Measurements from ENCODE around the gene PCSK9. TPM values are rescaled to one million over a fixed set of nuclear protein-coding genes. Genes with fewer than 3 reads are reported as not detected.
A peak's percentile ranks its signal among the peaks of the same experiment; 100 is the strongest.

Gene PCSK9
- total RNA-seq, 2 experiments from 2014 or later, result 0.07 TPM; not detected in 1

DNA sequence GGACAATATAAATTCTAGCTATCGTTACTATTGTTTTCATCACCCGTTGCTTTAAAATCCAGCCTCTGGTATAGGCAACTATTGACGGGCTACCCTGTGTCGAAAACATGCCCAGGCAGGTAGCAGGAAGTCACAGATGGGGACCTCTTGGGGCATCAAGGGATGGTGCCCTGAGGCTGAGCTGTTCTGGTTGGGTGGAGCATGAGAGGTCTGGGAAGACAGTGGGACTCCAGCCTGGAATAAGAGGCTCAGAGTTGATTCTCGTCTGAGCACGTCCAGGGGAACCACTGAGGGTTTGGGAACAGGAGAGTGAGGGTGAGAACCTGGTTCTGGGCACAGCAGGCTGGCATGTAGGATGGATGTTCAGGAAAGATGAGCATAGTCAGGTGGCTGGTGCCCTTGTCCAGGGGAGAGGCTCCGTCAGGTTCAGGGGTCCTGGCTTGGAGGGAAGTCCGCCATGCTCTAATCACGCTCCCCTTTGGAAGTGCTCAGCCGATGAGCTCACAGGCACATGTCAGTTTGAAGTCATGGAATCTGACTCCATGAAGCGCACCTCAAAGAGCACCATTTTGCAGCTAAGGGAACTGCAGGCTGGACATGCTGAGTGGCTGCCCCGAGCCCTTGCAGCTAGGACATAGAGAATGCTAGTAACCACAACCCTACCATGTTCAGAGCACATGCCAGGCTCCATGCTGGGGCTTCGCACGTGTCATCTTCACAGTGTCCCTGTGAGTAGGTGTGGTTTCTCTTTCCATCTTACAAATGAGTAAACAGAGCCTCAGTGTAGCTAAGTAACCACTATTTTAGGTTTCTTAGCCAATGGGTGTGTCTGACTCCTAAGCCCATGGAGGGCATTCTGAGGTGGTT lies 21.0 kb downstream of the PCSK9 start:
- peaks cover 10% of the 10 kb centered on the region for H3K4me1 Mint-ChIP-seq
- no peaks in the 10 kb centered on the region for H3K9me3 Mint-ChIP-seq (ENCODE audit: low read depth)
- DNase-seq (no peak), ATAC-seq (peak; percentile 63)
- H3K4me3 Mint-ChIP-seq, result no peak overlapping the region
- no peak overlapping the region for H3K27ac Mint-ChIP-seq
- CTCF ChIA-PET, result interaction anchor here (0.9 to 1.2 kb wide), 5 partner anchors 9 to 280 kb away, joined by 3 to 4 read pairs (median 3); no protein-coding TSS in a partner anchor
- H3K36me3 Mint-ChIP-seq, result no peaks in the 10 kb centered on the region
- H3K27me3 Mint-ChIP-seq, result no peaks in the 10 kb centered on the region

DNA sequence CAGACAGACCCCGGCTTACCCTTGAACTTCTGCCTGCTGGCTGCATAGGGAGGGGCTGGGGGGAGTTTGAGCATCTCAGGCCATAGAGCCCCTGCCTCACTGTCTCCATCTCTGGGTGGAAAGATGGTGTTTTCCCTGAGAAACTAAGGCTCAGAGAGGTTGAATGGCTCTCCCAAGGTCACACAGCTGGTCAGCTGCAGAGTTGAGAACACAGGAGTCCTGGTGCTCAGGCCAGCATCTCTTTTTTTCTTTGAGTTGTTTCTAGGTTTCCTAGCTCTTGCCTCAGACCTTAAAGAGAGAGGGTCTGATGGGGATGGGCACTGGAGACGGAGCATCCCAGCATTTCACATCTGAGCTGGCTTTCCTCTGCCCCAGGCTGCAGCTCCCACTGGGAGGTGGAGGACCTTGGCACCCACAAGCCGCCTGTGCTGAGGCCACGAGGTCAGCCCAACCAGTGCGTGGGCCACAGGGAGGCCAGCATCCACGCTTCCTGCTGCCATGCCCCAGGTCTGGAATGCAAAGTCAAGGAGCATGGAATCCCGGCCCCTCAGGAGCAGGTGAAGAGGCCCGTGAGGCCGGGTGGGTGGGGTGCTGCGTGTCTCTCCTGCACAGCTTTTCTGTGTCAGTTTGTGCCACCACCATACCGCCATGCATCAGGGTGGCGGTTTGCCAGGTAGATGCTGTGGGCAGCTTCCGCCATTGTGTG lies 21.8 kb downstream of the PCSK9 start:
- CTCF ChIA-PET, result interaction anchor here (1.1 to 1.2 kb wide), 3 partner anchors 8 to 280 kb away, joined by 3 to 4 read pairs (median 3); no protein-coding TSS in a partner anchor
- no peak overlapping the region for H3K27ac Mint-ChIP-seq

DNA sequence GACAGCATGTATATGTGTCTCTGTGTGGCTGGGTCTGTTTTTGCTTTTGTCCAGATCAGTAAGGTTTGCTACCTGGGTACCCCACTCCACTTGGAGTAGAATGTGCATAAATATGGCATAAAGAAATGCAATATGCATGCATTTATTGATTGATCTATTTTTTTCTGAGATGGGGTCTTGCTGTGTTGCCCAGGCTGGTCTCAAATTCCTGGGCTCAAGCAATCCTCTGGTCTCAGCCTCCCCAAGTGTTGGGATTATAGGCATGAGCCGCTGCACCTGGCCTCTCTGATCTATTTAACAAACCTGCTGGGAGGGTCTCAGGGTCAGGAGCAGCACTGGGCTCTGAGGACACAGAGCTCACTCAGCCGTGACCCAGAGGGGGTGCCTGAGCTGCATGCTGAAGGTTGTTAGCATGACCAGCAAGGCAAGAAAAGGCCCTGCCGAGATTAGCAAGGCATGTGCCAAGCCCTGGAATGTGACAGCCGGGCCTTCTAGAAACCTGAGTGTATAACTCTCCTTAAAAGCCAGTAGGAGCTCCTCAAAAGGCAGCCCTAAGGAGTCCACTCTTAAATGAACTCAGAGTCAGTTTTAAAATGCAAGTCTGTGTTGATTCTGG lies 22.5 kb downstream of the PCSK9 start:
- Mint-ChIP-seq H3K36me3 (peaks cover 8% of the 10 kb centered on the region), H3K27me3 (no peaks in the 10 kb centered on the region), H3K4me3 (no peak overlapping the region), H3K9me3 (ENCODE audit: low read depth) (no peaks in the 10 kb centered on the region), H3K27ac (no peak overlapping the region), H3K4me1 (peaks cover 10% of the 10 kb centered on the region)
- no peak for DNase-seq
- ATAC-seq, result no peak
- CTCF ChIA-PET, result no interaction called here

More for the DNA sequence above, 21.8 kb downstream of the PCSK9 start:
- DNase-seq (no peak), ATAC-seq (no peak)
- Mint-ChIP-seq H3K4me3 (no peak overlapping the region), H3K27me3 (no peaks in the 10 kb centered on the region), H3K36me3 (peaks cover 3% of the 10 kb centered on the region), H3K4me1 (peaks cover 10% of the 10 kb centered on the region), H3K9me3 (ENCODE audit: low read depth) (no peaks in the 10 kb centered on the region)

DNA sequence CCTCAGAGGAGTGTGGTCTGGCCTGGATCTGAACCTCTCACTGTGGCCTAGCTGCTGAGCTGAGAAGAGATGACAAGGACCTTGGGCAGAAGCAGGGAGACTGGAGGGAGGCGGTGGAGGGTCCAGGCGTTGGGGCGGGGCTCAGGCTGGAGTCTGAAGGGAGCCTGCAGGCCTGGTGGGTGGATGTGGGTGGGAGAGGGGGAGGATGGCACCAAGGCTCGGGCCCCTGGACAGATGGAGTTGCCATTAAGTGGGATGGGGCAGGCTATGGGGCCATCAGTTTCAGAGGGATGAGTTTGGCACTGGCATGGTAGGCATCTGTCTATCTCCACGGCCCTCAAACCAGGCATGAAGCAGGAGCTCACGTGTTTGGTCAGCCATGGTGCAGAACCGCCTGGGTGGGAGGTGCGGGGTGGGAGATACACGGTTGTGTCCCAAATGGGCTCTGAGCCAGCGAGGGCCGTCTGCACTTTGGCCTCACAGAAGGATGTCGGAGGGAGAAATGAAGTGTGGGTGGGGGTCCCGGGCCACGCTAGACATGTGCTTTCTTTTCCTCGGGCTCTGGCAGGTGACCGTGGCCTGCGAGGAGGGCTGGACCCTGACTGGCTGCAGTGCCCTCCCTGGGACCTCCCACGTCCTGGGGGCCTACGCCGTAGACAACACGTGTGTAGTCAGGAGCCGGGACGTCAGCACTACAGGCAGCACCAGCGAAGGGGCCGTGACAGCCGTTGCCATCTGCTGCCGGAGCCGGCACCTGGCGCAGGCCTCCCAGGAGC lies 23.6 kb downstream of the PCSK9 start:
- CTCF ChIA-PET, result no interaction called here
- Mint-ChIP-seq H3K4me3 (no peak overlapping the region), H3K4me1 (peaks cover 10% of the 10 kb centered on the region), H3K36me3 (peaks cover 13% of the 10 kb centered on the region), H3K27ac (no peak overlapping the region), H3K27me3 (no peaks in the 10 kb centered on the region), H3K9me3 (ENCODE audit: low read depth) (no peaks in the 10 kb centered on the region)
- ATAC-seq (no peak), DNase-seq (no peak)

DNA sequence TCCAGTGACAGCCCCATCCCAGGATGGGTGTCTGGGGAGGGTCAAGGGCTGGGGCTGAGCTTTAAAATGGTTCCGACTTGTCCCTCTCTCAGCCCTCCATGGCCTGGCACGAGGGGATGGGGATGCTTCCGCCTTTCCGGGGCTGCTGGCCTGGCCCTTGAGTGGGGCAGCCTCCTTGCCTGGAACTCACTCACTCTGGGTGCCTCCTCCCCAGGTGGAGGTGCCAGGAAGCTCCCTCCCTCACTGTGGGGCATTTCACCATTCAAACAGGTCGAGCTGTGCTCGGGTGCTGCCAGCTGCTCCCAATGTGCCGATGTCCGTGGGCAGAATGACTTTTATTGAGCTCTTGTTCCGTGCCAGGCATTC lies 24.2 kb downstream of the PCSK9 start:
- H3K4me3 Mint-ChIP-seq, result no peak overlapping the region
- DNase-seq, result no peak
- no peak for ATAC-seq
- H3K27ac Mint-ChIP-seq, result no peak overlapping the region
- no peaks in the 10 kb centered on the region for H3K9me3 Mint-ChIP-seq (ENCODE audit: low read depth)
- H3K27me3 Mint-ChIP-seq, result no peaks in the 10 kb centered on the region
- H3K4me1 Mint-ChIP-seq, result peaks cover 10% of the 10 kb centered on the region
- CTCF ChIA-PET, result no interaction called here
- H3K36me3 Mint-ChIP-seq, result peaks cover 14% of the 10 kb centered on the region

DNA sequence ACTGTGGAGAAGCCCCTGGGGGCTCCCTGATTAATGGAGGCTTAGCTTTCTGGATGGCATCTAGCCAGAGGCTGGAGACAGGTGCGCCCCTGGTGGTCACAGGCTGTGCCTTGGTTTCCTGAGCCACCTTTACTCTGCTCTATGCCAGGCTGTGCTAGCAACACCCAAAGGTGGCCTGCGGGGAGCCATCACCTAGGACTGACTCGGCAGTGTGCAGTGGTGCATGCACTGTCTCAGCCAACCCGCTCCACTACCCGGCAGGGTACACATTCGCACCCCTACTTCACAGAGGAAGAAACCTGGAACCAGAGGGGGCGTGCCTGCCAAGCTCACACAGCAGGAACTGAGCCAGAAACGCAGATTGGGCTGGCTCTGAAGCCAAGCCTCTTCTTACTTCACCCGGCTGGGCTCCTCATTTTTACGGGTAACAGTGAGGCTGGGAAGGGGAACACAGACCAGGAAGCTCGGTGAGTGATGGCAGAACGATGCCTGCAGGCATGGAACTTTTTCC lies 24.8 kb downstream of the PCSK9 start:
- peaks cover 10% of the 10 kb centered on the region for H3K4me1 Mint-ChIP-seq
- no peak for DNase-seq
- no peaks in the 10 kb centered on the region for H3K9me3 Mint-ChIP-seq (ENCODE audit: low read depth)
- ATAC-seq, result no peak
- peaks cover 20% of the 10 kb centered on the region for H3K36me3 Mint-ChIP-seq
- no peaks in the 10 kb centered on the region for H3K27me3 Mint-ChIP-seq
- no peak overlapping the region for H3K4me3 Mint-ChIP-seq
- H3K27ac Mint-ChIP-seq, result no peak overlapping the region
- CTCF ChIA-PET, result no interaction called here

DNA sequence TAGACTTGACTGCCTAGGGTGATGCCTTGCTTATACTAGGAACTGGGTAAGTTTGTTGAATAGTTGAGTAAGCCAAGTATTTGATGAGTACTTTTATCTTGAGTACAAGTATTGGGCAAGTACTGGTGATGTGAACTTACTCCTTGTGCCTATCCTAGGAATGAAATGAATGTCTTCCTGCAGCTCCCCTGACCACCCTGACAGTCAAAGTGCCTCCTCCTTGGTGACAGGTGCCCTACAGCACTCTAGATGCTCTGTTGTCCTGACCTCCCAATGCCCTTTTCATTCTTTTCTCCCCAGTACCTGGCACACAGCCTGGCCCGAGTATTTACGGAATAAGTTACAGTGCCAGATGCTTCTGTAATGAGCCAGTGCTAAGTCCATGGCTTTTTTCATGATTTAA lies 25.5 kb downstream of the PCSK9 start:
- peaks cover 10% of the 10 kb centered on the region for H3K4me1 Mint-ChIP-seq
- peaks cover 24% of the 10 kb centered on the region for H3K36me3 Mint-ChIP-seq
- H3K4me3 Mint-ChIP-seq, result no peak overlapping the region
- no peak overlapping the region for H3K27ac Mint-ChIP-seq
- no peaks in the 10 kb centered on the region for H3K9me3 Mint-ChIP-seq (ENCODE audit: low read depth)
- ATAC-seq (no peak), DNase-seq (no peak)
- CTCF ChIA-PET, result no interaction called here
- H3K27me3 Mint-ChIP-seq, result no peaks in the 10 kb centered on the region

DNA sequence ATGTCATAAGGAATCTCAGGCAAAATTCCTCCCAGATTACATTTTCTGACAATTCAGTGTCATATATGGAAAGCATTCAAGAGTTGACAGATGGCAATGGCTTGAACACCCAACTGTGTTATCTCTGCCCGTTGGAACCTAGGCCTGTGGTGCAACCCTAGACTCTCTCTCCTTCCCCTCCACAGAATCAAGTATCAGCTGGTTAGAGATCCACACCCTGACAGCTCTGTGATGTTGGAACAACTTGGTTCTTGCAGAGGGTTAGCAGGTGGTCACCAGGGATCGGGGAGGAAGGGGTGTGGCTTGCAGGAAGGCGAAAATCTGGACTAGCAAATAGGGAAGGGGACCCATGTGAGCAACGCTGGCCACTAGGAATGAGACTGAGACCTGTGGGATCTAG lies 26.3 kb downstream of the PCSK9 start:
- H3K36me3 Mint-ChIP-seq, result peaks cover 32% of the 10 kb centered on the region
- H3K27me3 Mint-ChIP-seq, result no peaks in the 10 kb centered on the region
- H3K4me3 Mint-ChIP-seq, result no peak overlapping the region
- H3K4me1 Mint-ChIP-seq, result peaks cover 4% of the 10 kb centered on the region
- CTCF ChIA-PET, result interaction anchor here (2.1 kb wide), 1 partner anchor 121 kb away, joined by 7 read pairs; no protein-coding TSS in a partner anchor
- no peak for DNase-seq
- no peak for ATAC-seq
- no peak overlapping the region for H3K27ac Mint-ChIP-seq
- H3K9me3 Mint-ChIP-seq (ENCODE audit: low read depth), result no peaks in the 10 kb centered on the region

DNA sequence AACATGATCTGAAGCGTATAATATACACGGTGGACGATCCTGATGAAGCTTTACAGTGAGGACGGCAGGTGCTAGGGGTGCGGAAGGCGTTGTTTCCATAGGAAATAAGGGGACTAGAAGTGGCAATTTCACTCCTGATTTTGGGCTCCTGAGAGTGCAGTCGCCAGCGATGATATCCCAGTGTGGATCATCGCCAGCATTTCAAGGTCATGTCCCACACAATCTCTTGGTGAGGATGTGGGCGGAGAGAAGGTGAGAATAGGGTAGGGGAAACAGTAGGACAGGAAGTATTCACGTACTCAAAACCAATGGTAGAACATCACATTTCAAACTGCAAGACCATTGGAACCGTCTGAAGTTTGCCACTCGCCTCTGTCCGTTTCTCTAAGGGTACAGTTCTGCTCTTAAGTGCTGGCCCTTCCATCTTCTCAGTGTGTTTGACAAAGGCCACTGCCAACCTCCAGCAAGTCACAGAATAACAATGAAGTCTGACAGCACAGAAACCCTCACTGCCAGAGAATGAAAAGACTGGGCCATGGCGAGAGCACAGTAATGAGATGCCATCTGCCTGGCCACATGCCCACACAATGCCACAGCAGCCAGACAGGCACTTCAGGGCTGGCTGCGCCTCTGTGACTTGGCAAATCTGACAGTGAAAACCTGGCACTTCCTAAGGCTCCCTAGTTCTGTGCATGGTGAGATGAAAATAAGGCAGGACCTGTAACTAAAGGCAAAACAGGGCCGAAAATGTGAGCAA lies 27.9 kb downstream of the PCSK9 start:
- H3K4me3 Mint-ChIP-seq, result no peak overlapping the region
- ATAC-seq (no peak), DNase-seq (no peak)
- H3K9me3 Mint-ChIP-seq (ENCODE audit: low read depth), result no peaks in the 10 kb centered on the region
- H3K4me1 Mint-ChIP-seq, result peaks cover 8% of the 10 kb centered on the region
- CTCF ChIA-PET, result interaction anchor here (2.1 kb wide), 1 partner anchor 122 kb away, joined by 7 read pairs; no protein-coding TSS in a partner anchor
- H3K36me3 Mint-ChIP-seq, result peaks cover 42% of the 10 kb centered on the region
- no peak overlapping the region for H3K27ac Mint-ChIP-seq
- no peaks in the 10 kb centered on the region for H3K27me3 Mint-ChIP-seq

DNA sequence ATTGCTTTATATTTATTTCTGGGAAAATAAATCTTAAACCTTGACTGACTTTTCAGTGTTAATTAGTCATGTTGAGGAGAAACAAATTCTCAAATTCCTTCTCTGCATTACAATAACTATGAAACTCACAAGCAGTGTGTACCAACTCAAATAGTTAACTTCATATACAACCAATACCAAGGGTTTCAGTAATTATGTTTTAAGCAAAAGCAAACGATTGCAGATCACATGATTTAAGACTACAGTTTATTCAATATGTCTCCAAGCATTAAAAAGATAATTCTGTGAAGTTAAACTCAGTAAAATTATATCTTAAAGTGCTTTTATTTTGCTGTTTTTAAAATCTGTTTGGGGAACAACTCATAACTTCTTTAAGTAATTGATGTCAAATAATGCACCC lies 28.6 kb downstream of the PCSK9 start:
- Mint-ChIP-seq H3K27me3 (no peaks in the 10 kb centered on the region), H3K4me1 (peaks cover 14% of the 10 kb centered on the region), H3K4me3 (no peak overlapping the region), H3K9me3 (ENCODE audit: low read depth) (no peaks in the 10 kb centered on the region), H3K36me3 (peaks cover 49% of the 10 kb centered on the region), H3K27ac (no peak overlapping the region)
- DNase-seq (no peak), ATAC-seq (no peak)
- CTCF ChIA-PET, result interaction anchor here (2.1 kb wide), 1 partner anchor 123 kb away, joined by 7 read pairs; no protein-coding TSS in a partner anchor

DNA sequence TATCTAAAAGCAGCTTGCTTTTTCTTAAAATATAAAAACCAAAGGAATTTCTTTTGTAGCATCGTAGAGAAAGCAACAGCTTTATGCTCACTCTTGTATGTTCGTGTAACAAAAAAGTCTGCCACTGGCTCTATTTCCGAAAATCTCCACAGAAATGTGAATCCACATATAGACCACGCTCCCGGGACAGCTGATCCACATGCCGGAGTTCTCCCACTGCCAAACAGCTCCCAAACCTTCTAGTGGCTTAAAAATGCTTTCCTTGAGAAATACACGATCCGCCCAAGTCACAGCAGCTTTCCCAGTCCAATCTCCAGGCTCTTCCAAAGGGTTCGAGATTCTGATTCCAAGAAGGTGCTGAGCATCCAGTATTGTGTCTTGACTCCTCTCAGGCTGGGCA lies 29.3 kb downstream of the PCSK9 start:
- Mint-ChIP-seq H3K27me3 (no peaks in the 10 kb centered on the region), H3K4me3 (no peak overlapping the region), H3K4me1 (peaks cover 21% of the 10 kb centered on the region), H3K27ac (no peak overlapping the region), H3K36me3 (peaks cover 51% of the 10 kb centered on the region), H3K9me3 (ENCODE audit: low read depth) (no peaks in the 10 kb centered on the region)
- CTCF ChIA-PET, result interaction anchor here (1.2 kb wide), 1 partner anchor 8 kb away, joined by 4 read pairs; no protein-coding TSS in a partner anchor
- DNase-seq (no peak), ATAC-seq (no peak)

DNA sequence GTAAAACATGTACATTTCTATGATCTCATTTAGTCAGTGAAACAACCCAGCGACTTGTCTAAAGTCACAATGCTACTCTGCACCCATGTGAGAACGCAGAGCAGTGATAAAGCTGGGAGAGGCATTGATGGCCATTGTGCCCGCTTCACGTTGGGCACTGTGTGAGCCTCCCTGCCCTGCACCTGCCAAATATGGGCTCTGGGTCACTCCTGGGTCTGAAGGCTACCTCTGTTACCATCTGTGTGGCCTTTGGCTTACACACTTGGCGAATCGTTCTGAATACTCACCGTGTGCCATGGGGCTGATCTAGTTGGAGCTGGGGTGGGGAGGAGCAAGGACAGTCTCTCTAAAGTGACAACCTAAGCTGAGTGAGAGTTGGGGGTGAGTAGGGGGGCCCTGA lies 29.9 kb downstream of the PCSK9 start:
- H3K4me1 Mint-ChIP-seq, result peaks cover 26% of the 10 kb centered on the region
- H3K27me3 Mint-ChIP-seq, result no peaks in the 10 kb centered on the region
- H3K9me3 Mint-ChIP-seq (ENCODE audit: low read depth), result no peaks in the 10 kb centered on the region
- H3K4me3 Mint-ChIP-seq, result no peak overlapping the region
- peaks cover 54% of the 10 kb centered on the region for H3K36me3 Mint-ChIP-seq
- CTCF ChIA-PET, result interaction anchor here (1.2 kb wide), 1 partner anchor 9 kb away, joined by 4 read pairs; no protein-coding TSS in a partner anchor
- DNase-seq, result peak; percentile 34
- H3K27ac Mint-ChIP-seq, result no peak overlapping the region
- ATAC-seq, result no peak

All from activated CD8-positive, alpha-beta memory T cell treated with anti-CD3 and anti-CD28 coated beads, Interleukin-2, amount 10 ng/mL, durations not matched to agents 7 days and 5 days (primary cell).